Measurements from ENCODE around the gene SOX6.
"Not testable (repeated sequence)": the region's sequence is repeated elsewhere in the genome, so short reads cannot be mapped to it uniquely, and the experiment has no call there.

Gene SOX6

GRCh38 chr11:16097543-16097942 is 258.8 kb downstream of the SOX6 start:
- DNase-seq (ENCODE audit: low read depth in 3 of 3), result no peak

DNA sequence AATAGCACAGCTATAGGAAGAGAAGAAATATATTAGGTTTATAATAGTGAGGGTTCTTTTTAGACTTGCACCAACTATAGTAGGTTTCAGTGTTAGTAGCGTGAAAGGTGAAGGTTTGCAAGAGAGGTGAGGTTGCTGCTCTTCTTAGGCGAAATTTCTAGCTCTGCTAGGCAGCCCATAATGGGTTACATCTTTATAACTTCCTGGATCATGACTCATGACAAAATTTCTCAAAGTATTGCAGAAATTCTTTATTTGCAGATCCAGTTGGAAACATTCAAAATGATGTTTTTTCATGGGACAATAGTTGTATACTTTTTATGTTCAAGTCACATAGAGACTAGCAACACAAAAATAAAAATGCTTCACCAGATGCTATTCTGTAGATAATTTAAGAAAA is 260.0 kb downstream of the SOX6 start:
- DNase-seq (ENCODE audit: low read depth in 3 of 3), result no peak

GRCh38 chr11:16095756-16096155 is 260.6 kb downstream of the SOX6 start:
- no peak for DNase-seq (ENCODE audit: low read depth in 3 of 3)

- DNase-seq (ENCODE audit: low read depth in 3 of 3), result no peak
Measured at GRCh38 chr11:16093889-16094653, 262.3 kb downstream of the SOX6 start.

- no peak for DNase-seq (ENCODE audit: low read depth in 3 of 3)
Measured at GRCh38 chr11:16091862-16092261, 264.5 kb downstream of the SOX6 start.

DNA sequence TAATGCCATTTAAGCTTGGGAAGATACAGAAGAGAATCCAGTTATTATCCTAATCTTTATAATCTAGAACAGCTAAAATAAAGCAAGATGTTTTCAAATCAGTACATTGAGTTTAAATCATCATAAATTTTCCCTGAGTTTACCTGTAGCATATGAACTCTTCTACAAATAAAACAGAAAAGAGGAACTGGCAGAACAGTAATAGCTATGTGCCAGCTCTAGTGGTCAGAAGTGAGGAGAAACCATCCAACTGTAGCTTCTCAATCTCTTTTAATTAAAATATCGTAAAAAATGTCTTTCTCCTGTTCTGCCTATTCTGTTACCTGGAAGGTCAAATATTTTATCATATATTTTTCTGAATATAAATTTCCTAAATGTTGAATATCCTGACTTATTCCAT is 266.9 kb downstream of the SOX6 start:
- DNase-seq (ENCODE audit: low read depth in 3 of 3), result no peak

DNA sequence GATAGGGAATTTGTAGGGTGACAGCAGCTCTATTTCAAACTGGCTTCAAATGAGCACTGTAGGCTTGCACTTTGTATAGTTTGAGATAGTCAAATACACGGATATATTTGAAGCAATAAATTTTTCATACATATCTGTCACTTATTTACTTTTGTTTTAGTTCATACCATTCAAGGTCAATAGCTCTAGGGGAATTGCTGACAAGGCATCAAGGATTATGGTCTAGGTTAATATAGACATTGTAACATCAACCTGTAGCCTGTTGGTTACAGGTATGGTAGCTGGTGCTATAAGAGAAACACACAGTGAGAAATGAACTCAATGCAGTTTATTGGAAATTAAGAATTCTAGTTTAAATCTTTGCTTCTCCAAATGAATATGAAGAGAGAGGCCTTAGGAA is 267.6 kb downstream of the SOX6 start:
- no peak for DNase-seq (ENCODE audit: low read depth in 3 of 3)

- DNase-seq (ENCODE audit: low read depth in 3 of 3), result no peak
Measured at GRCh38 chr11:16087886-16088285, 268.5 kb downstream of the SOX6 start.

DNA sequence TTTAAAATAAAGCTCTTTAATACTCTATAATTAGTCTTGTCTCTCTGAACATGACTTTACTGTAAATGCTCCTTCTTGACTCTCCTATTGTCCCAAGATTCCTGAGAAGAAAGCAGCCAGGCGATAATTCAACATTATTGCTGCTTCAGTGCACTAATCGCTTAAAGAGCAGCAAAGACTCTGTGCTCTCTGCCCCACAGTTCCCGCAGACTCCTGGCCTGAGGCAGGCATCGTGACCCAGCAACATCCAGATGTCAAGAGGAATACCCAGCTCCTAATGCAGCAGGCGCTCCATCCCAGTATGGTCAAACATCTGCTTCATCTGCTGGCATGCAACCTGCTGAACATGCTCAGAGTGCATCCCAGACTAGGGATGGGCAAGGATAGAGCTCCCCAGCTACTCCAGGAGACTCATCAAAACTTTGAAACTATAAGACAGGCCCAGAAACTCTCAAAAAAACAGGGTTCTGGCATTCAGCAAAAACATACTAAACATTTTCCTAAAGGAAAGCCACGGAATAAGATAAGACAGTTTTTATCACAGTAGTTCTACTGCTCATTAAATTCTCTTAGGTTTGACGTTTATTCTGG is 270.0 kb downstream of the SOX6 start:
- no peak for DNase-seq (ENCODE audit: low read depth in 3 of 3)

DNA sequence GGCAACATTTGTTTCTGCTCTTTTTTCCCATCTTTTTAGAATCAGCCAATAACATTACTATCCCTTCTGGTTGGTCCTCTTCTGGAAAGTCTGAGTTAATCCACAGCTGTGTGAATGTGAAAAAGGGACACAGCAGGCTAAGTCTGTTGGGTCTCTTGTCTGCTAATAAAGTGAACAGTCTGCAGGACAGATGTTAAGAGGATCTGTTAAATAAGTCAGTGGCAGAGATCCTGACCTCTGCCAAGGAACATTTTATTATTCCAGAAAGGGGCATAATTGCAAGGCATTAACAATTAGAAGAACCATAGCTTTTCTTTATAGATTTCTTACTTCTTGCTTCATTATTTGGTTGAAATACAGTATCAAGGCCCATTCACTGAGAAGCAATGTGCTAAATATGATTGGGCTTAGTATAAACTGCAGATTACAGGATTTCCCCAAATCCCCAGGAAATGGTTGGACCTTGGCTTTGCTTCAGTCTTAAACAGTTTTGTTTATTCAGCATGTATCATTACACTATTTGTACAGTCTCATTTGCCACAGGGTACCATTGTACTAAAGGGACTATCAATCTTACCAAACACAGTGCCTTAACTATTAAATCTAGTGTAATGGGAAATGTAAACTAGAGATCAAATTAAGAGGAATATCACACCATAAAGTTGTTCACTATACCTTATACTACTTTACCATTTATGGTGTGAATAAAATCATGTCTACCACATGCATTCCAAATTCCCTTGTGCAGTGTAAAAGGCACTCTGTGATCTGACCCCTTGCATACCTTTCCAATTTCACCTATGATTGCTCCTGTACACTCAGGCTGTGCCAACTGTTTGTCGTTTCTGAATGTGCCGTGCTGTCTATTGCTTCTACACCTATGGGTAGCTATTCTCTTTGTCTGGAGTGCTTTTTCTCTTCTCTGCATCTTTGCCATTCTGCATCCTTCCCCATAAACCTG is 274.0 kb downstream of the SOX6 start:
- DNase-seq (ENCODE audit: low read depth in 3 of 3), result no peak

DNA sequence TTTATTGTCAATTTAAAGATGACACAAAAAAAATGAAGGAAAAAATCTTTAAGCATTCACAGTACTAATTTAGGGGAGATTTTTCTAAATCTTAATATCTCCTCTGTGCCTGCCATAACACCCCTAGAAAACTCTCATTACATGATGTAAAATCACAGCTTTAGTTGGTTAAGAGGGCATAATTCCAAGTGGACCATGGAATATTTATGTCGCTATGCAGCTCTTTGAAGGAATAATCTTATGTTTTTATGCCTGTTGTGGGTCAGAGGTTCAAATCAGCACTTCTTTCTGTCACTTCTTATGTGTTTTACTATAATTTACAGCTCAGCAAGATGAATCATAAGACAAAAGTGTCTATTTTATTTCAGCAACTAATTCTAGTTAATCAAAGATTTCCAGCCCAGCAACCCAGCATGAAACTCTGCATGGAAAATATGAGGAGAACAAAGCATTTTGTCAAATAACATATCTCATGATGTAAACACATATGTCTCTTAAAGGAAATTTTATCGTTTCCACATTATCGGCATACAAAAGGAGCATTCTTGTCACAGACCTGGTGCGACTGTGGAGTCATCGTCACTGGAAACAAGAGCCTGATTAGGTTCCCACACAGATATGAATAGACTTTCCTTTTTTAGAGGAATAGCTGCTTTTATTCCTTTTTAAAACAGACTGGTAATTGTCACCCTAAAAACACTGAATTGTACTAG is 274.8 kb downstream of the SOX6 start:
- no peak for DNase-seq (ENCODE audit: low read depth in 3 of 3)

DNA sequence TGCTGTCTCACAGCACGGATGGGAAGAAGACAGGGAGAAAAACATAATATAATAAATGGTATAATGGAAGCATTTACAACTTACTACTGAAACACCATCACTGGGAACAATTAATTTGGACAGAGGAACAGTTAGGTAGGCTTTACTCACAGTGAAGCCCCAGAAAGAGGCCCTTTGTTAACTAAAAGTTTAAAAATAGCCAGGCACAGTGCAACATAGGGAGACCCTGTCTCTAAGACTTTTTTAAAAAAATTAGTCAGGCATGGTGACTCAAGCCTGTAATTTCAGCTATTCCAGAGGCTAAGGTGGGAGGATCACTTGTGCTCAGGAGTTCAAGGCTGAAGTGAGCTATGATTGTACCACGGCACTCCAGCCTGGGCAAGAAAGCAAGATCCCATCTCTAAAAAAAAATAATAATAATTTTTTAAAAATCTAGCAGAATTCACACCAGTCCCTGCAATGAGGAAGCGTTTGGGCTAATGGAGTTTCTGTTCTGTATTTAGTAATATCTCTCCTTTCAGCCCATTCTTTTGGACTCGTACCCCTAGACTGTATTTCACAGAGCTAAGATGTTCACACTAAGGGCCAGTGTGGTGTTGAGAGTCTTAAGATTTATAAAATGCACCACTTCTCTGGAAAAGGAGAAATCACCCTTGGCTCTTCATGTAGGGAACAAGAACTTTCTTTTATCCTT is 275.5 kb downstream of the SOX6 start:
- DNase-seq (ENCODE audit: low read depth in 3 of 3), result no peak

GRCh38 chr11:16078936-16079335 is 277.4 kb downstream of the SOX6 start:
- no peak for DNase-seq (ENCODE audit: low read depth in 3 of 3)

- no peak for DNase-seq (ENCODE audit: low read depth in 3 of 3)
Measured at GRCh38 chr11:16070573-16070972, 285.8 kb downstream of the SOX6 start.

- not testable (repeated sequence) for DNase-seq (ENCODE audit: low read depth in 3 of 3)
Measured at GRCh38 chr11:16067268-16067667, 289.1 kb downstream of the SOX6 start.

DNA sequence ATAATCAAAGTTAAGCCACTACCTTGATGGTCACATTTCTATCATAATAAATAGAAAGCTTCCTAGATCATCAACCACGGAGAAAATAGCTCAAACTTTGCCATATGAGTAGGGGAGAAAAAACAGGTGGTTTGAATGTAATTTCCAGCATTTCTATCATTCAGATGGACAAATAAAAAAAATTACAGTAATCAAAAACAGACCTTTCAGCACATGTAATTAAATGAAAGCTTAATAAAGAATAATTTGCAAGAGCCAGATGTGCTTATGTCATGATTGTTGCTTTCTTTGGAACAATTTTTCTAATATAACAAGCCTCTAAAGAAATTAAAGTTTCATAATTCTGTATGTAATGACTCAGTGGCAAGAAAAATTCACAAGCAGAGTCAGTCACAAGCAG is 297.0 kb downstream of the SOX6 start:
- DNase-seq (ENCODE audit: low read depth in 3 of 3), result no peak

GRCh38 chr11:16058671-16059070 is 297.7 kb downstream of the SOX6 start:
- DNase-seq (ENCODE audit: low read depth in 3 of 3), result no peak

DNA sequence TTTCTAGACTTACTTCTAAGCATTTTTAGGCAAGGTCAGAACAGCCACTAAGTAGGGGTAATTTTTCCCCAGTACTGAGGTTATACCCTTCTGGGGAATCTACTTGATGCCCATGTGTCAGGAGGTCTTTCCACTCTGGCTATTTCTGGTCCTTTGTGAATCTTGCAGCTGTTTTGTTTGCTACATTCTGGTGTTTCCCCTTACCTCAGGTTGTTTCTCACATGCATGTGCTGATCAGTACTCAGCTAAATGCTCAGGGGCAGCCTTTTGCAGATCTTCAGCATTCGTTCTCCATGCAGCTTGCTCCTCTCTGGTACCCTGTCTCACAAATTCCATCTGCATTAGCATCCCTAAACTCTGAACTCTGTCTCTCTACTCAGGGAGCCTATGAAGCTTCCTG is 303.6 kb downstream of the SOX6 start:
- DNase-seq (ENCODE audit: low read depth in 3 of 3), result no peak

DNA sequence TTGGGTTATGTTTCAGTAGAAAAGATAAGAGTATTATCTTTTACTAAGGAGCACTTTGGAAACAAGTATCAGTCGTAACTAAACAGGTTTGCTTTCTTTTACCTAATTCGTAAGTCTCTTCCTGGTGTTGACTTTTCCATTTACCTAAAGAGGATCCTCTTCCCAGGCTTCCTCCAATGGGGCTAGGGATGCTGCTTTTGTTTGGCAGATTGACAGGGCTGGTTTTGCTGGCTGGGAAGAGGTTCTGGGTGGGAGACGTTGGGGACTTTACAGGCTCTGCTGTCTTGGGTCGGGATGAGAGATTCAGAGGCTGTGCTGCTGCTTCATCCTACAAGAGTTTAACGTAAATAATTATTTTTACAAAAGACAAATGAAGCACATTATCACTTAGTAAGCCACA is 306.7 kb downstream of the SOX6 start:
- DNase-seq (ENCODE audit: low read depth in 3 of 3), result no peak

DNA sequence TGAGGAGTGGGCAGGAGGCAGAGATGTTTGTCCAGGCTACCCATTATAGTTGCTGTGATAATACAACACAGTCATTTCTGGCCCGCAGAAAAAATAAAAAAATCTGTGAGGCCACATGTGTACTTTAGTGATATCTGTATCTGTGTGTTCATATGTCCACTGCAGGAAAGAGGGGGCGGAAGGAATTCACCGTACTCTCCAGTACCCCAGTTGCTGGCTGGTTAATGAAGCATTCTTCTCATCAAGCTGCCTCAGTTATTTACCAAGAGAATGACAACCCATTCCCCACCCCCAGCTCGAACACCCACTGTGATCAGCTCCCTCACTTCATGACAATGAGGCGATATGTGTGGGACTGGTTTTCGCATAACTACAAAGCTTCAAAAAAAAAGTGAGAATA is 309.3 kb downstream of the SOX6 start:
- DNase-seq (ENCODE audit: low read depth in 3 of 3), result no peak

GRCh38 chr11:16043617-16044016 is 312.7 kb downstream of the SOX6 start:
- DNase-seq (ENCODE audit: low read depth in 3 of 3), result no peak

Data from stimulated activated CD4-positive, alpha-beta T cell treated with anti-CD3 and anti-CD28 coated beads, TNF-alpha, amount 100 ng/mL, for 24 hours (primary cell).